ENCODE results near the gene NPEPL1. TPM values are rescaled to one million over a fixed set of nuclear protein-coding genes. Genes with fewer than 3 reads are reported as not detected.

Gene NPEPL1
- total and polyA plus RNA-seq, 11 donors = 18.1 to 33.4 (median 30.1) TPM

DNA sequence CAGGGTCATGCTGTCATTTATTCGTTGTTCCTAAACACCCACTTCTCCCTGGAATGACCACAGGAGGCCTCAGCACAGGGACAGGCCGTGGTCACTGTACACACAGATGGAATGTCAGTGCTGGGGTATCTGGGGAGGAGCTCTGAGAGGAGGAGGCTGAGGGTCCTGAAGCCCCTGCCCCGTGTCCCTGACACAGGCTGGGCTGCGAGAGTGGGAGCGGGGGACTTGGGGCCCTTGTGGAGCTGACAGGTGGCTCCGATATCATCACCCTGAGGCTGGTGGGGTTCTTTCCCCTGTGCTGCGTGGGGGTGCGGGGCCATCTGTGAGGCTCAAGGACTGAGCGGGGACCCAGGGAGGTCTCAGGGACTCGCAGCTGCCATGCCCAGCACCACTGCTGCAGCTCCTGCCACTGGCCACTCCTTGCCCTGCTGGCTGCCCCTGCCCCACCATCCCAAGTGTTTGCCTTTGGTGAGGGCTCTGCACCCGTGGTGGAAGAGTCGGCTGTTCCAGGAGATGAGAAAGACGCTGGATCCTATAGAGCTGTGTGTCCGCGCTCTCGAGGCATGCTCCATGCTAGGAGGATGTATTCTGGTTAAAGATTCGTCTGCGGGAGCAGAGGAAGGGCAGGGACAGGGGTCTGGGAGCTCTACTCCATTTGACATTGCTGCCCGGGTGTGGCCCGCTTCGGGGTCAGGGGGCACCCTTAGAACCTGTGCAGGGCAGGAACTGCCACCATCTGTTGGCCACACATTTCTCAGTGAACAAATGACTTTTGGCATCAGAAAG, 18.9 kb downstream of the NPEPL1 start:
- H3K9me3 ChIP-seq = no peaks in the 10 kb centered on the region
- H3K36me3 ChIP-seq = peaks cover 0 to 32% (median 5%) of the 10 kb centered on the region in 9 donors
- TF ChIP-seq POLR2A (IDR thresholded peaks at IDR 0.05) = no peak
- TF ChIP-seq, protein P1, sequence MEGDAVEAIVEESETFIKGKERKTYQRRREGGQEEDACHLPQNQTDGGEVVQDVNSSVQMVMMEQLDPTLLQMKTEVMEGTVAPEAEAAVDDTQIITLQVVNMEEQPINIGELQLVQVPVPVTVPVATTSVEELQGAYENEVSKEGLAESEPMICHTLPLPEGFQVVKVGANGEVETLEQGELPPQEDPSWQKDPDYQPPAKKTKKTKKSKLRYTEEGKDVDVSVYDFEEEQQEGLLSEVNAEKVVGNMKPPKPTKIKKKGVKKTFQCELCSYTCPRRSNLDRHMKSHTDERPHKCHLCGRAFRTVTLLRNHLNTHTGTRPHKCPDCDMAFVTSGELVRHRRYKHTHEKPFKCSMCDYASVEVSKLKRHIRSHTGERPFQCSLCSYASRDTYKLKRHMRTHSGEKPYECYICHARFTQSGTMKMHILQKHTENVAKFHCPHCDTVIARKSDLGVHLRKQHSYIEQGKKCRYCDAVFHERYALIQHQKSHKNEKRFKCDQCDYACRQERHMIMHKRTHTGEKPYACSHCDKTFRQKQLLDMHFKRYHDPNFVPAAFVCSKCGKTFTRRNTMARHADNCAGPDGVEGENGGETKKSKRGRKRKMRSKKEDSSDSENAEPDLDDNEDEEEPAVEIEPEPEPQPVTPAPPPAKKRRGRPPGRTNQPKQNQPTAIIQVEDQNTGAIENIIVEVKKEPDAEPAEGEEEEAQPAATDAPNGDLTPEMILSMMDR (IDR thresholded peaks at IDR 0.05) = no peak
- intact Hi-C loops (cut with DNase I) = loop anchor here in 1 of 10 donors (5.0 kb wide), 1 partner anchor 46 kb away; no protein-coding TSS in a partner anchor
- H3K27me3 ChIP-seq = no peaks in the 10 kb centered on the region
- 90 to 98% (median 93%) methylated on average over 14 to 21 of the region's 21 CpGs for WGBS, 4 donors
- H3K4me3 ChIP-seq = no peak overlapping the region
- no peak for ATAC-seq
- H3K27ac ChIP-seq = no peak overlapping the region
- peak in 3 of 5 donors; percentile 15 to 48 (median 16) for DNase-seq
- H3K4me1 ChIP-seq = no peaks in the 10 kb centered on the region

DNA sequence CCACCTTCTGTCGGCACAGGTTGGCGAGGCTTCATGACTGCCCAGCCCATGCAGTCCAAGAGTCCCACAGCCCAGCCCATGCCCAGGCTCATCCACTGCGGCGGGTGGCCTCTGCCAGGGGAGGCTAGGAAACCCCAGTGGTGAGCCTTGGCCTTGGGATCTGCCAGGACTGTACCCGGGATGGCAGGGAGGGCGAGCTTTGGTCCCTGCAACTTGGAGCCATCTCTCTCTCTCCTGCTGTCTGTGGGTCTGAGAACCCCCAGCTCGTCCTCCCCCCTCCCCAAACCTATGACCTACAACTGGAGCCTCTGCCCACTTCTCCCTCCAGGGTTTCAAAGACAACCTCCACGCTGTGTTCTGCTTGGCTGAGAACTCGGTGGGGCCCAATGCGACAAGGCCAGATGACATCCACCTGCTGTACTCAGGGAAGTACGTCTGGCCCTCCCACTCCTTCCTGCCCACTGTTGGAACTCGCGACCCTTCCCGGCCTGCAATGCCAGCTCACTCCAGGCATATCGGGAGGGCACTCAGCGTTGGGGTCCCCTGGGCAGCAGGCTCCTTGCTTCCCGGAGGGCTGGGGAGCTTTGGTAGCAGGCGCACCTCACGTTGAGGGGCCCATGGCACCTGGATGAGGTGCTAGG, 19.7 kb downstream of the NPEPL1 start:
- no peaks in the 10 kb centered on the region for H3K9me3 ChIP-seq
- no peaks in the 10 kb centered on the region for H3K27me3 ChIP-seq
- no peak for TF ChIP-seq POLR2A (IDR thresholded peaks at IDR 0.05)
- TF ChIP-seq, protein P1 (IDR thresholded peaks at IDR 0.05) = no peak
- intact Hi-C loops (cut with DNase I) = loop anchor here in 1 of 10 donors (5.0 kb wide), 1 partner anchor 45 kb away; no protein-coding TSS in a partner anchor
- H3K36me3 ChIP-seq = peaks cover 0 to 28% (median 3%) of the 10 kb centered on the region in 9 donors
- WGBS, 4 donors = 78 to 85% (median 81%) methylated on average over 16 to 19 of the region's 19 CpGs
- DNase-seq (peak in 3 of 5 donors; percentile 9 to 44 (median 15)), ATAC-seq (no peak)
- no peak overlapping the region for H3K4me3 ChIP-seq
- no peak overlapping the region for H3K27ac ChIP-seq
- no peaks in the 10 kb centered on the region for H3K4me1 ChIP-seq

DNA sequence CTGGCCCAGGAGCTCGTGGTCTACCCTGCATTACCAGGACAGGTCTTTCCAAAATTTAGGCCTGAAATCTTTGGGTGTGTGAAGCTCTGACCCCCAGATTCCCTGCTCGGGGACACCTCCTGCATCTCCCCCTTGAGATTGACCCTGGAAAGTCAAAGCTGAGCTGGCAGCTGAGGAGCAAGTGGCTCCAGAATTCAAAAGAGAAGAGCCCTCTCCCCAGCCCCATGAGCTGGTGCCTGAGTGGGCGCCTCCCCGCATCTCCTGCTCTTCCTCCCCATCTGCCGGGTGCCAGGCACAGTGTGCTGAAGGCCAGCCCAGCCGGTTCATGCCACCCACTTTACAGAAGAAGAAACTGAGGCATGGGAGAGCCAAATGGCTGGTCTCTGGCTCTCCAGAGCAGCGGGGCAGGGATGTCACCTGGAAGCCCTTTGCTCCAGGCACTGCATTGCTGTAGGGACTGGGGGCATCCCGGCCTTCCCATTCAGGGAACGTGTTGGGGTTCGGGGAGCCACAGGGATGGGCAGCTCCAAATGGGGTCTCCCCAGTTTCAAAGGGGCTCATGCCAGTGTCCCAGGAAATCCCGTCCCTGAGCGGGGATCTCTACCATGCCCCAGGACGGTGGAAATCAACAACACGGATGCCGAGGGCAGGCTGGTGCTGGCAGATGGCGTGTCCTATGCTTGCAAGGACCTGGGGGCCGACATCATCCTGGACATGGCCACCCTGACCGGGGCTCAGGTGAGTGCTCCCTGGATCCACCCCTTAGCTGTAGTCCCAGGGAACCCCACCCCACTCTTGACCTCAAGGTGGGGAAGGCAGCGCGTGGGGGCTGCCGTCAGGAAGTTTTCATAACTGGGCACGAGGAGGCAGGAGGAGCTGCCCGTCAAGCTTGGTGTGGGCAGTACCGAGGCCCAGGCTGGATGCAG, 20.5 kb downstream of the NPEPL1 start:
- peaks cover 0 to 25% (median 3%) of the 10 kb centered on the region in 9 donors for H3K36me3 ChIP-seq
- ATAC-seq = no peak
- no peaks in the 10 kb centered on the region for H3K4me1 ChIP-seq
- WGBS, 4 donors = 88 to 95% (median 92%) methylated on average over 16 to 24 of the region's 24 CpGs
- no peaks in the 10 kb centered on the region for H3K9me3 ChIP-seq
- no peak overlapping the region for H3K4me3 ChIP-seq
- no peak for TF ChIP-seq POLR2A (IDR thresholded peaks at IDR 0.05)
- TF ChIP-seq, protein P1 (IDR thresholded peaks at IDR 0.05) = no peak
- H3K27ac ChIP-seq = no peak overlapping the region
- intact Hi-C loops (cut with DNase I) = loop anchor here in 1 of 10 donors (5.0 kb wide), 1 partner anchor 44 kb away; no protein-coding TSS in a partner anchor
- no peaks in the 10 kb centered on the region for H3K27me3 ChIP-seq
- peak in 2 of 5 donors; percentile 21 to 48 for DNase-seq
